ENCODE results near the gene ABCE1. TPM values are rescaled to one million over a fixed set of nuclear protein-coding genes. Genes with fewer than 3 reads are reported as not detected.
"Not testable (repeated sequence)": the region's sequence is repeated elsewhere in the genome, so short reads cannot be mapped to it uniquely, and the experiment has no call there.

The ABCE1 gene
- total RNA-seq, 1 donor from 2014 or later: 39.5 TPM

GRCh38 chr4:145099653-145100052, 1.5 kb downstream of the ABCE1 start:
- DNase-seq (ENCODE audit: low spot score): no peak
- intact Hi-C loops (cut with DNase I): loop anchor here (5.0 to 10.0 kb wide), 2 partner anchors 78 to 925 kb away; no protein-coding TSS in a partner anchor

- DNase-seq (ENCODE audit: low spot score): no peak
- intact Hi-C loops (cut with DNase I): no loop called here
These were observed 3.0 kb downstream of the ABCE1 start for GRCh38 chr4:145101091-145101490.

- no peak for DNase-seq (ENCODE audit: low spot score)
- intact Hi-C loops (cut with DNase I): no loop called here
These were observed 4.5 kb downstream of the ABCE1 start for GRCh38 chr4:145102619-145103018.

GRCh38 chr4:145103496-145103895, 5.4 kb downstream of the ABCE1 start:
- intact Hi-C loops (cut with DNase I): no loop called here

GRCh38 chr4:145107126-145107525, 9.0 kb downstream of the ABCE1 start:
- DNase-seq (ENCODE audit: low spot score): no peak
- intact Hi-C loops (cut with DNase I): no loop called here

More at GRCh38 chr4:145103496-145103895, 5.4 kb downstream of the ABCE1 start:
- DNase-seq (ENCODE audit: low spot score): no peak

GRCh38 chr4:145108128-145108527, 10.0 kb downstream of the ABCE1 start:
- intact Hi-C loops (cut with DNase I): no loop called here
- no peak for DNase-seq (ENCODE audit: low spot score)

- no peak for DNase-seq (ENCODE audit: low spot score)
- intact Hi-C loops (cut with DNase I): no loop called here
These were observed 27.3 kb downstream of the ABCE1 start for GRCh38 chr4:145125396-145125795.

- no peak for DNase-seq (ENCODE audit: low spot score)
- intact Hi-C loops (cut with DNase I): no loop called here
These were observed 32.0 kb downstream of the ABCE1 start for GRCh38 chr4:145130130-145130529.

- intact Hi-C loops (cut with DNase I): no loop called here
- no peak for DNase-seq (ENCODE audit: low spot score)
These were observed 32.8 kb downstream of the ABCE1 start for GRCh38 chr4:145130788-145131399.

GRCh38 chr4:145131848-145132247, 33.7 kb downstream of the ABCE1 start:
- intact Hi-C loops (cut with DNase I): no loop called here
- no peak for DNase-seq (ENCODE audit: low spot score)

GRCh38 chr4:145132511-145133098, 34.5 kb downstream of the ABCE1 start:
- intact Hi-C loops (cut with DNase I): no loop called here

GRCh38 chr4:145136219-145136618, 38.1 kb downstream of the ABCE1 start:
- DNase-seq (ENCODE audit: low spot score); intact Hi-C loops (cut with DNase I): not testable (repeated sequence)

More at GRCh38 chr4:145132511-145133098, 34.5 kb downstream of the ABCE1 start:
- no peak for DNase-seq (ENCODE audit: low spot score)

- DNase-seq (ENCODE audit: low spot score): no peak
- intact Hi-C loops (cut with DNase I): no loop called here
These were observed 50.9 kb downstream of the ABCE1 start for GRCh38 chr4:145148980-145149379.

GRCh38 chr4:145153181-145153903, 55.2 kb downstream of the ABCE1 start:
- no peak for DNase-seq (ENCODE audit: low spot score)
- intact Hi-C loops (cut with DNase I): loop anchor here (10.0 kb wide), 1 partner anchor 401 kb away; no protein-coding TSS in a partner anchor

- DNase-seq (ENCODE audit: low spot score): no peak
- intact Hi-C loops (cut with DNase I): loop anchor here (2.0 to 10.0 kb wide), 2 partner anchors 23 to 401 kb away; no protein-coding TSS in a partner anchor
These were observed 55.8 kb downstream of the ABCE1 start for GRCh38 chr4:145153904-145154298.

- DNase-seq (ENCODE audit: low spot score): no peak
- intact Hi-C loops (cut with DNase I): loop anchor here (2.0 to 10.0 kb wide), 2 partner anchors 22 to 400 kb away; no protein-coding TSS in a partner anchor
These were observed 56.5 kb downstream of the ABCE1 start for GRCh38 chr4:145154573-145154972.

- no peak for DNase-seq (ENCODE audit: low spot score)
- intact Hi-C loops (cut with DNase I): loop anchor here (2.0 to 10.0 kb wide), 3 partner anchors 21 to 462 kb away; partner anchors contain the start of gene MMAA
These were observed 57.3 kb downstream of the ABCE1 start for GRCh38 chr4:145155268-145155870.

GRCh38 chr4:145156986-145157385, 58.9 kb downstream of the ABCE1 start:
- no peak for DNase-seq (ENCODE audit: low spot score)
- intact Hi-C loops (cut with DNase I): loop anchor here (5.0 to 10.0 kb wide), 2 partner anchors 398 to 460 kb away; partner anchors contain the start of gene MMAA

GRCh38 chr4:145161549-145161948, 63.4 kb downstream of the ABCE1 start:
- no peak for DNase-seq (ENCODE audit: low spot score)
- intact Hi-C loops (cut with DNase I): no loop called here

- intact Hi-C loops (cut with DNase I): no loop called here
- DNase-seq (ENCODE audit: low spot score): no peak
These were observed 69.8 kb downstream of the ABCE1 start for GRCh38 chr4:145167887-145168286.

Data from cardiac septum (tissue), 1 donor.